Activated B cell treated with CpG ODN at 0.5 μM for 24 hours (primary cell): ENCODE data around the gene HBQ1. TPM values are rescaled to one million over a fixed set of nuclear protein-coding genes. Genes with fewer than 3 reads are reported as not detected.

Experiments used
- ATAC-seq: fragments of 200-7000 bp; cut with Tn5 transposase; one replicate; pipeline ENCODE4 v1.10.0; 2021; ENCODE audit warnings: low read depth, mild to moderate bottlenecking, moderate library complexity
- CTCF ChIA-PET: fragments of 350-600 bp; sonication (Branson Sonifier 250); formaldehyde crosslinking; loops from one replicate; lab custom pipeline; 2021; ENCODE audit warnings: antibody characterized with exemption; lab: Charles Lee
- POLR2A ChIA-PET: fragments of 350-600 bp; sonication (Branson Sonifier 250); formaldehyde crosslinking; loops from one replicate; lab custom pipeline; 2021; ENCODE audit warnings: antibody characterized with exemption; lab: Charles Lee
- DNase-seq: peaks from one replicate; pipeline ENCODE4 v3.0.0; 2022
- H3K27ac Mint-ChIP-seq: one replicate; pipeline ENCODE4 v1.8.0; 2020; ENCODE audit warnings: mixed read lengths
- H3K27me3 Mint-ChIP-seq: one replicate; pipeline ENCODE4 v1.8.0; 2021; ENCODE audit warnings: mixed read lengths
- H3K36me3 Mint-ChIP-seq: one replicate; pipeline ENCODE4 v1.8.0; 2021; ENCODE audit warnings: low read depth, mixed read lengths
- H3K4me1 Mint-ChIP-seq: one replicate; pipeline ENCODE4 v1.8.0; 2021; ENCODE audit warnings: mixed read lengths
- H3K4me3 Mint-ChIP-seq: one replicate; pipeline ENCODE4 v1.8.0; 2020; ENCODE audit warnings: mild to moderate bottlenecking, mixed read lengths
- H3K9me3 Mint-ChIP-seq: one replicate; pipeline ENCODE4 v1.8.0; 2020; ENCODE audit warnings: mixed read lengths
- CTCF ChIP-seq: fragments of 200-600 bp; IDR thresholded peaks from one replicate; pipeline ENCODE4 v1.8.0; 2022; ENCODE audit warnings: antibody characterized with exemption, mild to moderate bottlenecking
- intact Hi-C: fragments of 100-400 bp; cut with micrococcal nuclease; formaldehyde crosslinking; loops from one replicate; pipeline ENCODE4 v1.15.1; 2024
- total RNA-seq: library from RNA; stranded (reverse); gene quantifications from 2 replicates; pipeline ENCODE4 v1.2.3, GENCODE V29; 2022

HBQ1 gene
- total RNA-seq, 1 donor from 2014 or later = not detected

GRCh38 chr16:212999-213398 is 32.7 kb downstream of the HBQ1 start:
- H3K4me3 Mint-ChIP-seq = no peak overlapping the region
- POLR2A ChIA-PET = no interaction called here
- no peak overlapping the region for H3K27ac Mint-ChIP-seq
- peaks cover 81% of the 10 kb centered on the region for H3K36me3 Mint-ChIP-seq
- H3K9me3 Mint-ChIP-seq = no peaks in the 10 kb centered on the region
- no peak for TF ChIP-seq CTCF
- ATAC-seq = no peak
- CTCF ChIA-PET = no interaction called here
- H3K4me1 Mint-ChIP-seq = no peaks in the 10 kb centered on the region
- H3K27me3 Mint-ChIP-seq = no peaks in the 10 kb centered on the region
- intact Hi-C loops = no loop called here
- DNase-seq = no peak

GRCh38 chr16:220021-220420 is 39.8 kb downstream of the HBQ1 start:
- no peak for TF ChIP-seq CTCF
- no peak overlapping the region for H3K27ac Mint-ChIP-seq
- no peaks in the 10 kb centered on the region for H3K9me3 Mint-ChIP-seq
- H3K4me1 Mint-ChIP-seq = no peaks in the 10 kb centered on the region
- intact Hi-C loops = no loop called here
- peaks cover 63% of the 10 kb centered on the region for H3K36me3 Mint-ChIP-seq
- POLR2A ChIA-PET = no interaction called here
- ATAC-seq = no peak
- CTCF ChIA-PET = interaction anchor here (1.8 kb wide), 1 partner anchor 113 kb away, joined by 5 read pairs; no protein-coding TSS in a partner anchor
- H3K27me3 Mint-ChIP-seq = no peaks in the 10 kb centered on the region
- DNase-seq = no peak
- H3K4me3 Mint-ChIP-seq = no peak overlapping the region

- H3K4me1 Mint-ChIP-seq = peaks cover 27% of the 10 kb centered on the region
- H3K27me3 Mint-ChIP-seq = no peaks in the 10 kb centered on the region
- ChIA-PET POLR2A (interaction anchor here (1.0 to 2.4 kb wide), 4 partner anchors 47 to 155 kb away, joined by 3 to 15 read pairs (median 4); partner anchors contain the start of genes AXIN1, HBQ1 and MRPL28), CTCF (interaction anchor here (1.2 to 1.3 kb wide), 2 partner anchors 134 to 163 kb away, joined by 3 read pairs; no protein-coding TSS in a partner anchor)
- intact Hi-C loops = no loop called here
- peaks cover 44% of the 10 kb centered on the region for H3K36me3 Mint-ChIP-seq
- TF ChIP-seq CTCF = no peak
- peak overlapping the region; percentile 86 for H3K4me3 Mint-ChIP-seq
- H3K27ac Mint-ChIP-seq = peak overlapping the region; percentile 89
- no peaks in the 10 kb centered on the region for H3K9me3 Mint-ChIP-seq
- ATAC-seq (no peak), DNase-seq (no peak)
These were observed 48.0 kb downstream of the HBQ1 start for GRCh38 chr16:228151-228851.

GRCh38 chr16:228852-229730 is 48.8 kb downstream of the HBQ1 start, which contains the start of gene LUC7L:
TSS of gene LUC7L (minus strand) at chr16:229449. CDS start at chr16:229339, 110 bp downstream.
- ChIA-PET POLR2A (interaction anchor here (1.0 to 2.4 kb wide), 4 partner anchors 48 to 173 kb away, joined by 3 to 15 read pairs (median 4); partner anchors contain the start of genes AXIN1, DECR2 and HBQ1), CTCF (interaction anchor here (1.3 kb wide), 1 partner anchor 163 kb away, joined by 3 read pairs; no protein-coding TSS in a partner anchor)
- DNase-seq (peak; percentile 89), ATAC-seq (peak; percentile 90)
- peak within 1 kb of the TSS; percentile 86 for H3K4me3 Mint-ChIP-seq
- no peak for TF ChIP-seq CTCF
- H3K27ac Mint-ChIP-seq = peak within 1 kb of the TSS; percentile 89
- H3K36me3 Mint-ChIP-seq = peaks cover 36% of the 10 kb centered on the region
- no peaks in the 10 kb centered on the region for H3K27me3 Mint-ChIP-seq
- intact Hi-C loops = loop anchor here (1.0 kb wide), 1 partner anchor 123 kb away; the partner anchor contains the start of gene AXIN1
- H3K9me3 Mint-ChIP-seq = no peaks in the 10 kb centered on the region
- peaks cover 27% of the 10 kb centered on the region for H3K4me1 Mint-ChIP-seq
